A673 (cell line): Measurements from ENCODE around the gene SAA4. TPM values are rescaled to one million over a fixed set of nuclear protein-coding genes. Genes with fewer than 3 reads are reported as not detected.

Source experiments
- BruUV-seq: library from RNA; stranded (reverse); fragments of 400-500 nt; replicated peaks from 2 replicates; lab custom pipeline; 2021; lab: Mats Ljungman, UMichigan
- CTCF ChIA-PET: fragments of 300-600 bp; sonication (Branson Sonifier 250); formaldehyde crosslinking; loops from one replicate; lab custom pipeline; 2022; ENCODE audit warnings: antibody characterized with exemption; lab: Charles Lee
- POLR2A ChIA-PET: fragments of 300-600 bp; sonication (Branson Sonifier 250); formaldehyde crosslinking; loops from one replicate; lab custom pipeline; 2022; ENCODE audit warnings: antibody characterized with exemption; ENCODE audit not compliant: low non-redundant PET; lab: Charles Lee
- DNase-seq: peaks from one replicate; pipeline ENCODE4 v3.0.0-alpha.2; 2015; ENCODE audit warnings: low spot score
- H3K27ac ChIP-seq: fragments of 200-600 bp; sonication (generic); 2 replicates; pipeline ENCODE4 v1.5.1; 2016; ENCODE audit warnings: mixed run types, low read depth, mild to moderate bottlenecking, mixed read lengths, antibody characterized with exemption, low read length; ENCODE audit not compliant: poor library complexity, severe bottlenecking
- H3K27me3 ChIP-seq: fragments of 200-600 bp; sonication (generic); replicated peaks from 2 replicates; pipeline ENCODE4 v1.6.1; 2017; ENCODE audit warnings: mixed run types, low read depth, mild to moderate bottlenecking, mixed read lengths, antibody characterized with exemption, low read length; ENCODE audit not compliant: insufficient read depth, poor library complexity
- H3K36me3 ChIP-seq: fragments of 200-600 bp; sonication (generic); 2 replicates; pipeline ENCODE4 v1.6.1; 2016; ENCODE audit warnings: mixed run types, mild to moderate bottlenecking, mixed read lengths, antibody characterized with exemption, low read length; ENCODE audit not compliant: insufficient read depth, poor library complexity, severe bottlenecking
- H3K4me1 ChIP-seq: fragments of 200-600 bp; sonication (generic); 2 replicates; pipeline ENCODE4 v1.6.1; 2017; ENCODE audit warnings: mixed run types, mild to moderate bottlenecking, mixed read lengths, antibody characterized with exemption, low read length; ENCODE audit not compliant: insufficient read depth, poor library complexity, severe bottlenecking
- H3K4me3 ChIP-seq: fragments of 200-600 bp; sonication (generic); 2 replicates; pipeline ENCODE4 v1.5.1; 2016; ENCODE audit warnings: low read depth, mixed run types, mild to moderate bottlenecking, mixed read lengths, low read length; ENCODE audit not compliant: poor library complexity, severe bottlenecking
- H3K9me3 ChIP-seq: fragments of 200-600 bp; sonication (generic); 2 replicates; pipeline ENCODE4 v1.6.1; 2016; ENCODE audit warnings: mixed run types, low read depth, mild to moderate bottlenecking, mixed read lengths, antibody characterized with exemption, low read length; ENCODE audit not compliant: poor library complexity, severe bottlenecking
- CTCF ChIP-seq: fragments of 300-800, 200-600 bp; sonication (generic); conservative IDR thresholded peaks from 2 replicates; pipeline ENCODE4 v1.5.1; 2017; ENCODE audit warnings: low read depth, mild to moderate bottlenecking, antibody characterized with exemption, low read length, moderate library complexity, mixed read lengths
- EZH2 ChIP-seq: fragments of 200-600 bp; sonication (generic); IDR thresholded peaks from 2 replicates; pipeline ENCODE4 v1.6.1; 2017; ENCODE audit warnings: borderline replicate concordance, low read depth, mild to moderate bottlenecking, mixed read lengths, antibody characterized with exemption, low read length; ENCODE audit not compliant: poor library complexity, severe bottlenecking
- intact Hi-C: fragments of 100-400 bp; cut with micrococcal nuclease; formaldehyde crosslinking; loops from one replicate; pipeline ENCODE4 v1.10.0; 2022; ENCODE audit not compliant: unreplicated experiment
- total RNA-seq: library from RNA; stranded (reverse); gene quantifications from 2 replicates; pipeline ENCODE4 v1.2.3, GENCODE V29; 2021

Gene SAA4
- total RNA-seq, 1 experiment from 2014 or later, result not detected

- Histone ChIP-seq H3K27ac (no peak overlapping the region), H3K4me3 (no peak overlapping the region), H3K36me3 (no peaks in the 10 kb centered on the region), H3K4me1 (no peaks in the 10 kb centered on the region), H3K27me3 (no peaks in the 10 kb centered on the region), H3K9me3 (no peaks in the 10 kb centered on the region)
- BruUV-seq, result no TSS peak
- TF ChIP-seq EZH2, result no peak
- TF ChIP-seq CTCF, result no peak
- CTCF ChIA-PET, result no interaction called here
- POLR2A ChIA-PET, result no interaction called here
- intact Hi-C loops, result no loop called here
- no peak for DNase-seq
These were observed 25.1 kb upstream of the SAA4 start for GRCh38 chr11:18261721-18262120.

GRCh38 chr11:18259259-18259658 lies 22.7 kb upstream of the SAA4 start:
- Histone ChIP-seq H3K36me3 (no peaks in the 10 kb centered on the region), H3K27ac (no peak overlapping the region), H3K4me3 (no peak overlapping the region), H3K27me3 (no peaks in the 10 kb centered on the region), H3K4me1 (no peaks in the 10 kb centered on the region), H3K9me3 (no peaks in the 10 kb centered on the region)
- ChIA-PET CTCF (no interaction called here), POLR2A (no interaction called here)
- TF ChIP-seq EZH2 (no peak), CTCF (no peak)
- intact Hi-C loops, result no loop called here
- BruUV-seq, result no TSS peak
- DNase-seq, result no peak

- BruUV-seq, result no TSS peak
- Histone ChIP-seq H3K36me3 (no peaks in the 10 kb centered on the region), H3K4me1 (no peaks in the 10 kb centered on the region), H3K27me3 (no peaks in the 10 kb centered on the region), H3K9me3 (no peaks in the 10 kb centered on the region), H3K27ac (no peak overlapping the region), H3K4me3 (no peak overlapping the region)
- TF ChIP-seq CTCF, result no peak
- TF ChIP-seq EZH2, result no peak
- no peak for DNase-seq
- ChIA-PET POLR2A (no interaction called here), CTCF (no interaction called here)
- intact Hi-C loops, result no loop called here
These were observed 18.3 kb upstream of the SAA4 start for GRCh38 chr11:18254781-18255361.
